Thoracic aorta (tissue), 2 donors: ENCODE results near the gene LIN9. TPM values are rescaled to one million over a fixed set of nuclear protein-coding genes. Genes with fewer than 3 reads are reported as not detected.

ENCODE experiments used
- ATAC-seq: fragments of 150-250 bp; one replicate; pipeline ENCODE4 v1.8.0; 2017; ENCODE audit warnings: low read depth; ENCODE audit not compliant: insufficient number of reproducible peaks, low FRiP score
- DNase-seq: peaks from one replicate; pipeline ENCODE4 v3.0.0-alpha.2; 2020; ENCODE audit warnings: low spot score
- H3K27ac ChIP-seq, 2 donors: fragments of 200-600 bp; sonication (generic); 1 replicate in 1 of 2; 2 replicates in 1 of 2; pipeline ENCODE4 v1.5.1; 2016; ENCODE audit warnings: mild to moderate bottlenecking in 2 of 2, moderate library complexity in 2 of 2
- H3K27me3 ChIP-seq: fragments of 200-600 bp; sonication (generic); replicated peaks from 2 replicates; pipeline ENCODE4 v1.6.0; 2016; ENCODE audit warnings: mild to moderate bottlenecking; ENCODE audit not compliant: insufficient read depth
- H3K36me3 ChIP-seq: fragments of 200-600 bp; sonication (generic); one replicate; pipeline ENCODE4 v1.5.1; 2016
- H3K4me1 ChIP-seq, 2 donors: fragments of 200-600 bp; sonication (generic); 1 replicate in 1 of 2; 2 replicates in 1 of 2; pipeline versions ENCODE4 v1.5.1 to v1.6.0; 2016; ENCODE audit warnings: low read depth in 2 of 2, mild to moderate bottlenecking in 1 of 2; ENCODE audit not compliant: control insufficient read depth in 1 of 2
- H3K4me3 ChIP-seq: fragments of 200-600 bp; sonication (generic); 2 replicates; pipeline ENCODE4 v1.5.1; 2016; ENCODE audit warnings: mild to moderate bottlenecking
- H3K9me3 ChIP-seq: fragments of 200-600 bp; sonication (generic); 2 replicates; pipeline ENCODE4 v1.5.1; 2016
- total RNA-seq, 2 donors: library from RNA; depleted of rRNA; stranded (reverse); fragments of >200 nt; gene quantifications; one replicate each; pipeline versions ENCODE4 v1.1.0 to v1.2.3, GENCODE V29; 2016
- TF ChIP-seq, protein P1 (sequence below): fragments of 200-600 bp; sonication (generic); IDR thresholded peaks from one replicate; pipeline ENCODE4 v1.5.1; 2019; ENCODE audit warnings: antibody characterized with exemption

Gene LIN9
- total RNA-seq, 2 donors from 2014 or later: 1.3 to 1.6 TPM

GRCh38 chr1:226332947-226333346 lies 24.0 kb upstream of the LIN9 start:
- DNase-seq (no peak), ATAC-seq (no peak)
- peak overlapping the region; percentile 45 for H3K4me3 ChIP-seq

GRCh38 chr1:226329237-226329636 lies 20.3 kb upstream of the LIN9 start:
- no peak overlapping the region for H3K27ac ChIP-seq
- TF ChIP-seq, protein P1, sequence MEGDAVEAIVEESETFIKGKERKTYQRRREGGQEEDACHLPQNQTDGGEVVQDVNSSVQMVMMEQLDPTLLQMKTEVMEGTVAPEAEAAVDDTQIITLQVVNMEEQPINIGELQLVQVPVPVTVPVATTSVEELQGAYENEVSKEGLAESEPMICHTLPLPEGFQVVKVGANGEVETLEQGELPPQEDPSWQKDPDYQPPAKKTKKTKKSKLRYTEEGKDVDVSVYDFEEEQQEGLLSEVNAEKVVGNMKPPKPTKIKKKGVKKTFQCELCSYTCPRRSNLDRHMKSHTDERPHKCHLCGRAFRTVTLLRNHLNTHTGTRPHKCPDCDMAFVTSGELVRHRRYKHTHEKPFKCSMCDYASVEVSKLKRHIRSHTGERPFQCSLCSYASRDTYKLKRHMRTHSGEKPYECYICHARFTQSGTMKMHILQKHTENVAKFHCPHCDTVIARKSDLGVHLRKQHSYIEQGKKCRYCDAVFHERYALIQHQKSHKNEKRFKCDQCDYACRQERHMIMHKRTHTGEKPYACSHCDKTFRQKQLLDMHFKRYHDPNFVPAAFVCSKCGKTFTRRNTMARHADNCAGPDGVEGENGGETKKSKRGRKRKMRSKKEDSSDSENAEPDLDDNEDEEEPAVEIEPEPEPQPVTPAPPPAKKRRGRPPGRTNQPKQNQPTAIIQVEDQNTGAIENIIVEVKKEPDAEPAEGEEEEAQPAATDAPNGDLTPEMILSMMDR: no peak
- DNase-seq (no peak), ATAC-seq (no peak)
- H3K27me3 ChIP-seq: no peaks in the 10 kb centered on the region
- H3K4me1 ChIP-seq: no peaks in the 10 kb centered on the region
- H3K4me3 ChIP-seq: no peak overlapping the region
- H3K9me3 ChIP-seq: no peaks in the 10 kb centered on the region
- H3K36me3 ChIP-seq: no peaks in the 10 kb centered on the region

More at GRCh38 chr1:226332947-226333346, 24.0 kb upstream of the LIN9 start:
- Histone ChIP-seq H3K36me3 (no peaks in the 10 kb centered on the region), H3K9me3 (no peaks in the 10 kb centered on the region), H3K27me3 (no peaks in the 10 kb centered on the region), H3K4me1 (no peaks in the 10 kb centered on the region), H3K27ac (no peak overlapping the region)
- TF ChIP-seq, protein P1: no peak

- Histone ChIP-seq H3K27ac (no peak overlapping the region), H3K9me3 (no peaks in the 10 kb centered on the region), H3K27me3 (no peaks in the 10 kb centered on the region), H3K4me1 (no peaks in the 10 kb centered on the region), H3K36me3 (no peaks in the 10 kb centered on the region), H3K4me3 (no peak overlapping the region)
- TF ChIP-seq, protein P1: no peak
- DNase-seq: no peak
- no peak for ATAC-seq
These were observed 18.8 kb upstream of the LIN9 start for GRCh38 chr1:226327761-226328162.

DNA sequence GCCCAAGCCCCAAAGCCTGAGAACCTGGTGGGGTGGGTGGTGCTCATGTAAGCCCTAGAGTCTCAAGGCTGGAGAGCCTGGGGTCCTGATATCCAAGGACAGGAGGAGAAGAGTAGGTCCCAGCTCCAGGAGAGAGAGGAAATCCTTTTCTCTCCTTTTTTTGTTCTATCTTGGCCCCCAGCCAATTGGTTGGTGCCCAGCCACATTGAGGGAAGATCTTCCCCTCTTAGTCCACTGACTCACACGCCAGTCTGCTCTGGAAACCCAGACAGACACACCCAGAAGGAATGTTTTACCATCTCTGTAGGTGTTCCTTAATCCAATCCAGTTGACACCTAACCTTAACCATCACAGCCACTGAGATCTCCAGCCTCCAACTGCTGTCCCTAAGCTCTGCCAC lies 16.2 kb upstream of the LIN9 start:
- H3K36me3 ChIP-seq: no peaks in the 10 kb centered on the region
- no peak overlapping the region for H3K27ac ChIP-seq
- TF ChIP-seq, protein P1: no peak
- H3K27me3 ChIP-seq: no peaks in the 10 kb centered on the region
- no peak overlapping the region for H3K4me3 ChIP-seq
- no peaks in the 10 kb centered on the region for H3K9me3 ChIP-seq
- DNase-seq (no peak), ATAC-seq (no peak)
- no peaks in the 10 kb centered on the region for H3K4me1 ChIP-seq

- no peak overlapping the region for H3K27ac ChIP-seq
- no peaks in the 10 kb centered on the region for H3K4me1 ChIP-seq
- H3K9me3 ChIP-seq: no peaks in the 10 kb centered on the region
- DNase-seq (no peak), ATAC-seq (no peak)
- TF ChIP-seq, protein P1: no peak
- no peaks in the 10 kb centered on the region for H3K36me3 ChIP-seq
- H3K4me3 ChIP-seq: no peak overlapping the region
- no peaks in the 10 kb centered on the region for H3K27me3 ChIP-seq
These were observed 15.5 kb upstream of the LIN9 start for GRCh38 chr1:226324479-226324878.
